Measurements from ENCODE around the gene DNAJA2. TPM values are rescaled to one million over a fixed set of nuclear protein-coding genes. Genes with fewer than 3 reads are reported as not detected.

DNAJA2 gene
- total and polyA plus RNA-seq, 2 of the 8 experiments (the other 6 are each of a cell fraction or from before 2014, with no cell fraction given): 9.4 to 93.8 TPM

DNA sequence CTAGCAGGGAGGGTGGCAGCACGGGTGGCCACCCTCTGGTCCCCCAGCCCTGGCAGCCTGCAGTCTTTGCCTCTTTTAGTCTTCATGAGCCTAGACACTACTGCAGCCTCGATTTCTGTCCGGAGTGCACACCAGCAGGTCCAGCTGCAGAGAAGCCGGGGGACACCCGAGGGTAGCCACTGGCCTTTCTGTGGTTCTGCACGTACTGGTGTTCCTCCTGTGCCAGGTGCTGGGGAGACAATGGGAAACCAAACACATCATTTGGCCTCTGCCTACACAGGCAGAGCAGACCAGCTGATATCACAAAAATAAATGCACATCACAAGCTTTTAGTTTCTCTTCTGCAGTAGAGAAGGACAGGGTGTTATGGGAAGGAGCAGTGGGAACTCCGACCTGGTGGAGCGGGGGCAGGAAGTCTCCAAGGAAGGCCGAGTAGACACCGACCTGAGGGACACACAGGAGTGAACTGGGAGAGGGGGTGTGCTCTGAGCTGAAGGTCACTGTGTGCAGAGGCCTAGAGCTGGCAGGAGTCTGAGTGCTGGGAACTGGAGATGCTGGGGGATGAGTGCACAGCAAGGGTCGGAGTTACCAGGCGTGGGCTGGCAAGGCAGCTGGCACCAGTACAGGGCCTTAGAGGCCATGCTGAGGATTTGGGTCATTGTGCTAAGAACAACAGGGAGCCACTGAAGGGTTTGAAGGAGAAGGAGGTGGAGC lies 66.3 kb downstream of the DNAJA2 start (continued):
- TF ChIP-seq RFX5 (IDR thresholded peaks at IDR 0.05; ENCODE audit: borderline replicate concordance, low read depth, low read length) (no peak), ASH2L (IDR thresholded peaks at IDR 0.05; ENCODE audit: low read length) (no peak), SRF (IDR thresholded peaks at IDR 0.05; ENCODE audit: low read depth, low read length) (no peak), TAF1 (IDR thresholded peaks at IDR 0.05; ENCODE audit: low read depth, low read length) (no peak), ZNF274 (IDR thresholded peaks at IDR 0.05; ENCODE audit: borderline replicate concordance, extremely low read depth, low read length) (no peak)

All from H1 (cell line).